ENCODE measurements around the gene TSC2. TPM values are rescaled to one million over a fixed set of nuclear protein-coding genes. Genes with fewer than 3 reads are reported as not detected.

Gene TSC2
- polyA plus RNA-seq, 1 donor from 2014 or later: 69.2 TPM

GRCh38 chr16:2025251-2025650 is 22.5 kb upstream of the TSC2 start:
- no peak overlapping the region for H3K4me3 ChIP-seq (ENCODE audit: low read length)
- H3K79me2 ChIP-seq (replicated peaks; ENCODE audit: insufficient read depth, low read length): no peaks in the 10 kb centered on the region
- H3F3A ChIP-seq (ENCODE audit: insufficient read depth, low read length, poor library complexity, severe bottlenecking): no peaks in the 10 kb centered on the region
- H3K9me3 ChIP-seq (ENCODE audit: low read length): no peaks in the 10 kb centered on the region
- H3K27ac ChIP-seq (ENCODE audit: low read length): no peak overlapping the region
- no peak overlapping the region for H2AFZ ChIP-seq (ENCODE audit: low read depth, low read length)
- H4K20me1 ChIP-seq (ENCODE audit: insufficient read depth): no peaks in the 10 kb centered on the region
- H3K27me3 ChIP-seq (ENCODE audit: insufficient read depth, low read depth, low read length): peaks cover 39% of the 10 kb centered on the region
- no peak overlapping the region for H3K4me2 ChIP-seq (ENCODE audit: low read length)
- H3K36me3 ChIP-seq (ENCODE audit: insufficient read depth, low read length): no peaks in the 10 kb centered on the region
- H3K9me2 ChIP-seq (ENCODE audit: insufficient read depth, low read length): no peaks in the 10 kb centered on the region
- no peak for TF ChIP-seq SMC3 (conservative IDR thresholded peaks at IDR 0.05; ENCODE audit: poor library complexity)
- TF ChIP-seq MXI1 (conservative IDR thresholded peaks at IDR 0.05; ENCODE audit: poor library complexity, severe bottlenecking): no peak
- TF ChIP-seq EP300 (conservative IDR thresholded peaks at IDR 0.05; ENCODE audit: poor library complexity, severe bottlenecking): no peak
- no peak for TF ChIP-seq TAF1 (IDR thresholded peaks at IDR 0.05; ENCODE audit: low read depth)
- TF ChIP-seq POLR2AphosphoS5 (IDR thresholded peaks at IDR 0.05): no peak
- no peak for TF ChIP-seq REST (IDR thresholded peaks at IDR 0.05; ENCODE audit: borderline replicate concordance)
- TF ChIP-seq EZH2 (IDR thresholded peaks at IDR 0.05; ENCODE audit: borderline replicate concordance, insufficient read depth, low read length, poor library complexity, severe bottlenecking): no peak
- TF ChIP-seq RAD21 (conservative IDR thresholded peaks at IDR 0.05): no peak
- TF ChIP-seq, protein P1, sequence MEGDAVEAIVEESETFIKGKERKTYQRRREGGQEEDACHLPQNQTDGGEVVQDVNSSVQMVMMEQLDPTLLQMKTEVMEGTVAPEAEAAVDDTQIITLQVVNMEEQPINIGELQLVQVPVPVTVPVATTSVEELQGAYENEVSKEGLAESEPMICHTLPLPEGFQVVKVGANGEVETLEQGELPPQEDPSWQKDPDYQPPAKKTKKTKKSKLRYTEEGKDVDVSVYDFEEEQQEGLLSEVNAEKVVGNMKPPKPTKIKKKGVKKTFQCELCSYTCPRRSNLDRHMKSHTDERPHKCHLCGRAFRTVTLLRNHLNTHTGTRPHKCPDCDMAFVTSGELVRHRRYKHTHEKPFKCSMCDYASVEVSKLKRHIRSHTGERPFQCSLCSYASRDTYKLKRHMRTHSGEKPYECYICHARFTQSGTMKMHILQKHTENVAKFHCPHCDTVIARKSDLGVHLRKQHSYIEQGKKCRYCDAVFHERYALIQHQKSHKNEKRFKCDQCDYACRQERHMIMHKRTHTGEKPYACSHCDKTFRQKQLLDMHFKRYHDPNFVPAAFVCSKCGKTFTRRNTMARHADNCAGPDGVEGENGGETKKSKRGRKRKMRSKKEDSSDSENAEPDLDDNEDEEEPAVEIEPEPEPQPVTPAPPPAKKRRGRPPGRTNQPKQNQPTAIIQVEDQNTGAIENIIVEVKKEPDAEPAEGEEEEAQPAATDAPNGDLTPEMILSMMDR (IDR thresholded peaks at IDR 0.05; ENCODE audit: poor library complexity, severe bottlenecking): no peak
- H3K9ac ChIP-seq (ENCODE audit: low read length): no peak overlapping the region

DNA sequence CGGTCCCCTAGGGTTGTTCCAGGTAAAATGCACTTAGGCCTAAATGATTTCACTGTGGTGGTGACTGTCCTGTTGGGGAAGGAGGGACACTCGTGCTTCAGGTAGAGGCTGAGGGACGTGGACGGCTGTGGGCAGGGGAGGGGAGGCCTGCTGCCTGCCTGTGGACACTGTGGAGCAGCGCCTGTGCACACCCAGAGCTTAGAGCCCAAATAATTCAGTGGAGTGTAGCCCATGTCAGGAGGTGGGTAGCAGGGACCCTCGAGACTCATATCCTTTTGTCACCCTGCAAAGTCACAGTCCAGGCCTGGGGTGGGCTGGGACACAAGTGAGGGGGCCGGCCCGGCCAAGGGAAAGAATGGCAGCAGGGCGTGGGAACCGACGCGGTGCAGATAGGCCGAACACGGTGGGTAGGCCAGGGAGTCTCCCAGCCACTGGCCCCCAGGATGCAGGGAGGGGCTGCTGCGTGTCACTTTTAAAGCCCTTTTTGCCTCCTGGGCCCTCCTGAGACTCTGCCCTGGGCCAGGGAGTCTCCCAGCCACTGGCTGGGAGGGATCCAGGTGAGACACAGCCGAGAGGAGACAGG is 21.8 kb upstream of the TSC2 start:
- Histone ChIP-seq H3K27me3 (ENCODE audit: insufficient read depth, low read depth, low read length) (peaks cover 32% of the 10 kb centered on the region), H3K9me3 (ENCODE audit: low read length) (no peaks in the 10 kb centered on the region), H3F3A (ENCODE audit: insufficient read depth, low read length, poor library complexity, severe bottlenecking) (no peaks in the 10 kb centered on the region), H3K9ac (ENCODE audit: low read length) (no peak overlapping the region), H4K20me1 (ENCODE audit: insufficient read depth) (no peaks in the 10 kb centered on the region), H2AFZ (ENCODE audit: low read depth, low read length) (no peak overlapping the region), H3K36me3 (ENCODE audit: insufficient read depth, low read length) (no peaks in the 10 kb centered on the region), H3K4me2 (ENCODE audit: low read length) (no peak overlapping the region), H3K27ac (ENCODE audit: low read length) (no peak overlapping the region), H3K4me3 (ENCODE audit: low read length) (peak overlapping the region; percentile 51), H3K79me2 (replicated peaks; ENCODE audit: insufficient read depth, low read length) (no peaks in the 10 kb centered on the region), H3K9me2 (ENCODE audit: insufficient read depth, low read length) (no peaks in the 10 kb centered on the region)
- TF ChIP-seq MXI1 (conservative IDR thresholded peaks at IDR 0.05; ENCODE audit: poor library complexity, severe bottlenecking) (no peak), REST (IDR thresholded peaks at IDR 0.05; ENCODE audit: borderline replicate concordance) (no peak)
